Activated CD4-positive, alpha-beta T cell treated with anti-CD3 and anti-CD28 coated beads, Interleukin-2, amount 10 ng/mL, durations not matched to agents 24 days and 14 days (primary cell): ENCODE data around the gene TPT1. TPM values are rescaled to one million over a fixed set of nuclear protein-coding genes. Genes with fewer than 3 reads are reported as not detected.
"Not testable (repeated sequence)": the region's sequence is repeated elsewhere in the genome, so short reads cannot be mapped to it uniquely, and the experiment has no call there.

Source experiments
- DNase-seq: peaks from one replicate; pipeline ENCODE4 v3.0.0; 2022
- H3K27ac Mint-ChIP-seq: one replicate; pipeline ENCODE4 v1.8.0; 2022; ENCODE audit warnings: mild to moderate bottlenecking, mixed read lengths
- H3K27me3 Mint-ChIP-seq: one replicate; pipeline ENCODE4 v1.8.0; 2022; ENCODE audit warnings: mixed read lengths
- H3K36me3 Mint-ChIP-seq: one replicate; pipeline ENCODE4 v1.8.0; 2022; ENCODE audit warnings: low read depth, mild to moderate bottlenecking, mixed read lengths
- H3K4me1 Mint-ChIP-seq: one replicate; pipeline ENCODE4 v1.8.0; 2021; ENCODE audit warnings: mixed read lengths
- H3K4me3 Mint-ChIP-seq: one replicate; pipeline ENCODE4 v1.8.0; 2022; ENCODE audit warnings: mild to moderate bottlenecking, moderate library complexity, mixed read lengths
- H3K9me3 Mint-ChIP-seq: one replicate; pipeline ENCODE4 v1.8.0; 2021; ENCODE audit warnings: mixed read lengths
- intact Hi-C: fragments of 100-400 bp; cut with micrococcal nuclease; formaldehyde crosslinking; loops from one replicate; pipeline ENCODE4 v1.15.1; 2023
- total RNA-seq: library from RNA; stranded (reverse); gene quantifications from 2 replicates; pipeline ENCODE4 v1.2.3, GENCODE V29; 2022

TPT1 gene
- total RNA-seq, 1 donor from 2014 or later: 2,188 TPM

GRCh38 chr13:45376651-45377050 lies 35.7 kb upstream of the TPT1 start:
- H3K27me3 Mint-ChIP-seq, DNase-seq, intact Hi-C loops, H3K4me1 Mint-ChIP-seq, H3K9me3 Mint-ChIP-seq, H3K27ac Mint-ChIP-seq, H3K4me3 Mint-ChIP-seq: not testable (repeated sequence)
- peaks cover 14% of the 10 kb centered on the region for H3K36me3 Mint-ChIP-seq

DNA sequence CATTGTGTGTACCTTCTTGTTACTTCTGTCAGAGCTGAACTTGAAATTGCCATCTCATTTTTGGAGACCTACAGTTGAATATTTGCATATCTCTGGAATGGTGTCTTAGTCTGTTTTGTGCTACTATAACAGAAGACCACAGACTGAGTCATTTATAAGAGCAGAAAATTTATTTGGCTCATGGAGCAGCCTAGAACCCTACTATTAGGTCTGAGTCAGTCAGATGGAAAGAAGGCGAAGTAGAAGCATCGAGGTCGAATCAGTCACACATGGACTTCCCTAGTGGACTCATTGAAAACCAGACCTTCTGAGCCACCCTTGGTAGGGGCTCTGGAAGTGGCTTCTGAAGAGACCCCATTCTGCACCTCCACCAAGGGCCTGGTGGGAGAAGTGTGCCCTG lies 33.9 kb upstream of the TPT1 start:
- Mint-ChIP-seq H3K36me3 (peaks cover 16% of the 10 kb centered on the region), H3K4me1 (peaks cover 12% of the 10 kb centered on the region), H3K4me3 (no peak overlapping the region), H3K9me3 (no peaks in the 10 kb centered on the region), H3K27me3 (no peaks in the 10 kb centered on the region), H3K27ac (no peak overlapping the region)
- DNase-seq: no peak
- intact Hi-C loops: no loop called here

- no peak for DNase-seq
- intact Hi-C loops: no loop called here
- H3K27me3 Mint-ChIP-seq: no peaks in the 10 kb centered on the region
- H3K4me1 Mint-ChIP-seq: peaks cover 25% of the 10 kb centered on the region
- peaks cover 22% of the 10 kb centered on the region for H3K36me3 Mint-ChIP-seq
- H3K9me3 Mint-ChIP-seq: no peaks in the 10 kb centered on the region
- H3K4me3 Mint-ChIP-seq: no peak overlapping the region
- H3K27ac Mint-ChIP-seq: no peak overlapping the region
Observed at GRCh38 chr13:45373162-45373547, 32.2 kb upstream of the TPT1 start.

DNA sequence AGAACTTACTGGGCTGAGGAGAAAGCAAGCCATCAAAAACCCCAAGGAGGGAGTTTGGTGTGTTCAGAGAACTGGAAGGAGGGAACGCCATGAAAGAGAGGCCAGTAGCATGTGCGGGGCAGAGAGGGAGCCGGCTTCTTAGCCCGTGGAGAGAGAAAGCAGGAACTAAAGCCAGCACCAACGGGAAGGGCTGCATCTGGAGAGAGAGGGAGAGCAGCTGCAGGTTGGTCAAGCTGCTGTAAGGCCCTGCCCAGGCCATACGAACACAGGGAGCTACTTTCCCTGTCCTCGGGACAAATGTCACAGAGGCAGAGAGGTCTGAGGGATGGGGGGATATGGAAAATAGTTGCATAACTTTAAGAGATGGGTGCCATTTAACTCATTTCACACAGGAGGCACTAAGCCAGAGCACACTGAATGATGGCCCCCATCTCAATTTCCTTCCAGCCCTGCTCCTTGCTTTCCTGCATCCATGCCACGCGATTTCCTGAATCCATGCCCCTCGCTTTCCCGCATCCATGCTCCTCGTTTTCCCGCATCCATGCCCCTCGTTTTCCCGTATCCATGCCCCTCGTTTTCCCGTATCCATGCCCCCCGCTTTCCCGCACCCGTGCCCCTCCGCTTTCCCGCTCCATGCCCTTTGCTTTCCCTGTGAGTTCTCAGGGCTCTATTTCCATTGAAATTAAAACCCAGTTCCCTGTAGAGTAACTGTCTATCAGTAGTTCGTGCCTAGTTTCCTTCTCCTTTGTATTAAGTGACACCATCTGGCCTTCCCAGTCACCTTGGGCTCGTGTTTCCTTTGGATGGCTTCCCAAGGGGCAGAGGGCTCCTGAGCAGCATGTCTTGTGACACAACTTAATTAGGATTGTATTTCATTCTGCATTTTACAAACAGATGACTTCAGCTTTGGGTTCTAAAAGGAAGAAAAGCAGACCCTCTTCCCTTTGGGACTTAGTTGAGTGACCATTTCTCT lies 31.5 kb upstream of the TPT1 start:
- peak overlapping the region; percentile 22 for H3K27ac Mint-ChIP-seq
- H3K4me1 Mint-ChIP-seq: peaks cover 32% of the 10 kb centered on the region
- no peaks in the 10 kb centered on the region for H3K9me3 Mint-ChIP-seq
- H3K36me3 Mint-ChIP-seq: peaks cover 22% of the 10 kb centered on the region
- intact Hi-C loops: no loop called here
- no peak for DNase-seq
- H3K4me3 Mint-ChIP-seq: no peak overlapping the region
- H3K27me3 Mint-ChIP-seq: no peaks in the 10 kb centered on the region

DNA sequence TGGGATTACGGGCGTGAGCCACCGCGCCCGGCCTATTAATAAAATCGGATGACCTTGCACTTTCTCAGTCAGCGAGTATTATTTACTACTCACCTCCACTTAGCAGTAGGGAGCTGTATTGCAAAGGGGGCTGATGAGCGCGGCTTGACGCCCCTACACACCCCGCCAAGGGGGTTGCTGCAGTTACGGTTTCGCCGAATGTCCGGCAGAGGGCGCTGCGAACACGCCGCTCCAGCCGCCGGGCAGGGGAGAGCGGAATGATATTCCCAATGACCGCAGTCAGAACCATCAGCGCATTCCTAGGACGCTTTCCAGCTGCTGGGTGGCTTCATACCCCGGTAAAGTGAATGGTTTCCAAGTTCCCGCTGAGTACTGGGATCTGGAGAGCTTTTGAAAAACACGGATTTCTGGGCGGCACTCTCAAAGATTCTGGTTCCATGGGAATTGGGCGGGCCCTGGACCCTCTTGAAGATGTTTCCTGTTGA lies 30.0 kb upstream of the TPT1 start:
- peaks cover 26% of the 10 kb centered on the region for H3K36me3 Mint-ChIP-seq
- no peak overlapping the region for H3K4me3 Mint-ChIP-seq
- peaks cover 4% of the 10 kb centered on the region for H3K9me3 Mint-ChIP-seq
- intact Hi-C loops: loop anchor here (1.0 kb wide), 1 partner anchor 47 kb away; the partner anchor contains the start of gene SLC25A30
- DNase-seq: peak; percentile 86
- peaks cover 39% of the 10 kb centered on the region for H3K4me1 Mint-ChIP-seq
- no peaks in the 10 kb centered on the region for H3K27me3 Mint-ChIP-seq
- no peak overlapping the region for H3K27ac Mint-ChIP-seq

DNA sequence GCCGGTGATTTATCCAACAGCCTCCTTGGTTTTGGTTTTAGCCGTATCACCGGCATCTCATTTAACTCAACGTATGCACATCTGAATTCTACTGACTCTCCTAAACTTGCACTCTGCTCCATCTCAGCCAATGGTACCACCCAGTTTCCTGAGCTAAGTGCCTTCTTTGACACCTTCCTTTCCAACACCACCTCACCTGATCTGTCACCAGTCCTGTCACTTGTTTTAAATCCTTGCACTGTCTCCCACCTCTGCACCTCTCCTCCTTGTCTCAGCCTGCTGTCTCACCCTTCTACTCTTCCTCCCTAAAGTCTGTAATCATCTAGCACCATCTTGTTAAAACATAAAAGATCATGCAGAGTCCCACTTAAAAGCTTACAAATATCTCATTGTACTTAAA lies 28.1 kb upstream of the TPT1 start:
- no peak for DNase-seq
- Mint-ChIP-seq H3K9me3 (peaks cover 4% of the 10 kb centered on the region), H3K4me3 (no peak overlapping the region), H3K36me3 (peaks cover 33% of the 10 kb centered on the region), H3K4me1 (peaks cover 47% of the 10 kb centered on the region), H3K27me3 (no peaks in the 10 kb centered on the region), H3K27ac (peak overlapping the region; percentile 17)
- intact Hi-C loops: loop anchor here (5.0 kb wide), 1 partner anchor 37 kb away; no protein-coding TSS in a partner anchor

DNA sequence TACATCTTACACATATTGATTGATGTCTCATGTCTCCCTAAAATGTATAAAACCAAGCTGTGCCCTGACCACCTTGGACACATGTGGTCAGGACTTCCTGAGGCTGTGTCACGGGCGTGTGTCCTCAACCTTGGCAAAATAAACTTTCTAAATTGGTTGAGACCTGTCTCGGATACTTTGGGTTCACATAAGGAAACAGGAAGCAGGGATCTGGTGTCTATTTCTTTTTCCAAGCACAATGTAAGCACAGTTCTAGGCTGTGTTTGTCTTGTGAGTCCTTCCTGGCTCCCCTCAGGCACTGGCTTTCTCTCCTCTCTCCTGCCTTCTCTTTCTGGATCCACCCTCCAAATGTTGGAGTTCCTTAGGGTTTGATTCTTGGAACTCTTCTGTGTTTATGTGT lies 27.6 kb upstream of the TPT1 start:
- H3K9me3 Mint-ChIP-seq: peaks cover 10% of the 10 kb centered on the region
- H3K4me1 Mint-ChIP-seq: peaks cover 52% of the 10 kb centered on the region
- H3K27ac Mint-ChIP-seq: peak overlapping the region; percentile 95
- H3K27me3 Mint-ChIP-seq: no peaks in the 10 kb centered on the region
- H3K36me3 Mint-ChIP-seq: peaks cover 37% of the 10 kb centered on the region
- peak overlapping the region; percentile 59 for H3K4me3 Mint-ChIP-seq
- intact Hi-C loops: loop anchor here (5.0 kb wide), 1 partner anchor 36 kb away; no protein-coding TSS in a partner anchor
- DNase-seq: no peak

- peaks cover 36% of the 10 kb centered on the region for H3K36me3 Mint-ChIP-seq
- peak overlapping the region; percentile 95 for H3K27ac Mint-ChIP-seq
- no peaks in the 10 kb centered on the region for H3K27me3 Mint-ChIP-seq
- no peak for DNase-seq
- intact Hi-C loops: loop anchor here (5.0 kb wide), 1 partner anchor 36 kb away; no protein-coding TSS in a partner anchor
- peak overlapping the region; percentile 76 for H3K4me3 Mint-ChIP-seq
- peaks cover 12% of the 10 kb centered on the region for H3K9me3 Mint-ChIP-seq
- peaks cover 54% of the 10 kb centered on the region for H3K4me1 Mint-ChIP-seq
Observed at GRCh38 chr13:45368005-45368404, 27.0 kb upstream of the TPT1 start.

- peaks cover 37% of the 10 kb centered on the region for H3K36me3 Mint-ChIP-seq
- peak overlapping the region; percentile 76 for H3K4me3 Mint-ChIP-seq
- no peaks in the 10 kb centered on the region for H3K27me3 Mint-ChIP-seq
- H3K27ac Mint-ChIP-seq: peak overlapping the region; percentile 95
- peaks cover 16% of the 10 kb centered on the region for H3K9me3 Mint-ChIP-seq
- DNase-seq: peak; percentile 95
- H3K4me1 Mint-ChIP-seq: peaks cover 54% of the 10 kb centered on the region
- intact Hi-C loops: loop anchor here (1.0 to 5.0 kb wide), 5 partner anchors 26 to 97 kb away; partner anchors contain the start of genes COG3 and TPT1
Observed at GRCh38 chr13:45367358-45367757, 26.4 kb upstream of the TPT1 start.

GRCh38 chr13:45365558-45365885 lies 24.5 kb upstream of the TPT1 start:
- Mint-ChIP-seq H3K4me1 (peaks cover 56% of the 10 kb centered on the region), H3K27ac (no peak overlapping the region), H3K27me3 (no peaks in the 10 kb centered on the region), H3K9me3 (peaks cover 22% of the 10 kb centered on the region), H3K36me3 (peaks cover 47% of the 10 kb centered on the region), H3K4me3 (no peak overlapping the region)
- intact Hi-C loops: loop anchor here (5.0 kb wide), 1 partner anchor 33 kb away; no protein-coding TSS in a partner anchor
- DNase-seq: no peak

GRCh38 chr13:45364876-45365557 lies 24.0 kb upstream of the TPT1 start:
- H3K4me1 Mint-ChIP-seq: peaks cover 56% of the 10 kb centered on the region
- intact Hi-C loops: loop anchor here (5.0 kb wide), 1 partner anchor 33 kb away; no protein-coding TSS in a partner anchor
- no peak for DNase-seq
- no peaks in the 10 kb centered on the region for H3K27me3 Mint-ChIP-seq
- H3K27ac Mint-ChIP-seq: peak overlapping the region; percentile 10
- H3K9me3 Mint-ChIP-seq: peaks cover 22% of the 10 kb centered on the region
- H3K36me3 Mint-ChIP-seq: peaks cover 50% of the 10 kb centered on the region
- H3K4me3 Mint-ChIP-seq: no peak overlapping the region

DNA sequence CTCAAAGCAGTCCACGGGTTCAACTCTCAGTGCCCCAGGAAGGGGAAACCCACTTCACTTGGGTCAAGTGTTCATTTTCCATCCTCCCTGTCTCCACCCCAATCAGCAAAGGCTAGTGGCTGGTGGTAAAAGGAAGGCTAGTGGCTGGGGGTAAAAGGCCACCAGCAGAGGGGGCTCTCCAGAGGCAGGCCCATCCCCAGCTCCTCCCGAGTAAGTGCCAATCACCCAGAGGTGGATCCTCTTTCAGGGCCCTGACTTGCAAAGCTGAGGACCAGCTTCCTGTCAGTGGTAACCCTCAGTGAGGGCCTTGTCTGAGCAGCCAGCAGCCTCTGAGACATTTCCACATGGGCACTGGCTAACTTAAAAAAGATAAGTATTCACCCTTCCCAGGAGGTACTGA lies 22.0 kb upstream of the TPT1 start:
- H3K36me3 Mint-ChIP-seq: peaks cover 53% of the 10 kb centered on the region
- peaks cover 45% of the 10 kb centered on the region for H3K4me1 Mint-ChIP-seq
- peak overlapping the region; percentile 41 for H3K27ac Mint-ChIP-seq
- H3K9me3 Mint-ChIP-seq: peaks cover 22% of the 10 kb centered on the region
- no peak overlapping the region for H3K4me3 Mint-ChIP-seq
- DNase-seq: no peak
- intact Hi-C loops: no loop called here
- no peaks in the 10 kb centered on the region for H3K27me3 Mint-ChIP-seq

- intact Hi-C loops: no loop called here
- Mint-ChIP-seq H3K27ac (peak overlapping the region; percentile 9), H3K36me3 (peaks cover 59% of the 10 kb centered on the region), H3K27me3 (no peaks in the 10 kb centered on the region), H3K4me3 (peak overlapping the region; percentile 4), H3K9me3 (peaks cover 18% of the 10 kb centered on the region), H3K4me1 (peaks cover 42% of the 10 kb centered on the region)
- DNase-seq: no peak
Observed at GRCh38 chr13:45361596-45362206, 20.7 kb upstream of the TPT1 start.
